IPS DF 6.9 (cell line): ENCODE measurements around the gene INPP5K.

ENCODE experiments used
- DNase-seq: peaks from one replicate; pipeline ENCODE4 v3.0.0-alpha.2; 2013; ENCODE audit warnings: low read depth, low spot score
- H3K27ac ChIP-seq: one replicate; pipeline ENCODE4 v1.5.1; 2013; ENCODE audit warnings: low read length, control low read depth
- H3K27me3 ChIP-seq: 2 replicates; pipeline ENCODE4 v1.6.1; 2013; ENCODE audit warnings: mild to moderate bottlenecking, low read length; ENCODE audit not compliant: control insufficient read depth, insufficient read depth
- H3K36me3 ChIP-seq: 2 replicates; pipeline ENCODE4 v1.6.1; 2013; ENCODE audit warnings: low read length; ENCODE audit not compliant: control insufficient read depth, insufficient read depth
- H3K4me1 ChIP-seq: 2 replicates; pipeline ENCODE4 v1.6.1; 2013; ENCODE audit warnings: low read length; ENCODE audit not compliant: control insufficient read depth, insufficient read depth
- H3K4me3 ChIP-seq: 2 replicates; pipeline ENCODE4 v1.5.1; 2013; ENCODE audit warnings: mild to moderate bottlenecking, low read length
- H3K9me3 ChIP-seq: 2 replicates; pipeline ENCODE4 v1.6.1; 2013; ENCODE audit warnings: low read length, inconsistent platforms; ENCODE audit not compliant: control insufficient read depth, insufficient read depth
- WGBS: extraction: QIAGEN DNeasy Blood & Tissue Kit; methylation state at CpG from one replicate; pipeline ENCODE4 v1.1.7; 2013; ENCODE audit warnings: mixed read lengths, missing lambda C conversion rate; ENCODE audit not compliant: insufficient read length, insufficient coverage; 5-methylcytosine and 5-hydroxymethylcytosine counted together

INPP5K gene

DNA sequence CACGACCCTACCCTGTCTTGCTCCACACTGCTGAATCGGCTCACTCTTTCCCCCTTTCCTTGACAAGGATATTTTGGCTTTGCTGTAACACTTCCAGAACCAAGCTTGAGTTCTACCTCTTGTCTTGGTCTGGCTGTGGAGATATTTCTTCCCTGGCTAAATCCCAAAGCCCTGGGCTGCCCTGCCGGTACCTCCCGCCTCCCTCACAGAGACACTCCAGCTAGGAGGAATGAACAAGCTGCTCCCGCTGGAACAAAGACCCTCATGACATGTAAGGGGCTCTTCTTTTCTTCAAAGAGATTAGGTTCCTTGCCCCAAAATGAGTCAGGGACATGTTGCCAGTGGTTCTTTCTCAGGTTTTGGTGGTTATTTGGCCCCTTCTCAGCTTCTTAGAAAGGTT, 10.8 kb downstream of the INPP5K start:
- H3K4me3 ChIP-seq = no peak overlapping the region
- H3K9me3 ChIP-seq = no peaks in the 10 kb centered on the region
- H3K36me3 ChIP-seq = no peaks in the 10 kb centered on the region
- no CpG with 5 or more reads among the region's 5 CpGs for WGBS
- DNase-seq = no peak
- H3K27me3 ChIP-seq = no peaks in the 10 kb centered on the region
- no peaks in the 10 kb centered on the region for H3K4me1 ChIP-seq
- no peak overlapping the region for H3K27ac ChIP-seq

DNA sequence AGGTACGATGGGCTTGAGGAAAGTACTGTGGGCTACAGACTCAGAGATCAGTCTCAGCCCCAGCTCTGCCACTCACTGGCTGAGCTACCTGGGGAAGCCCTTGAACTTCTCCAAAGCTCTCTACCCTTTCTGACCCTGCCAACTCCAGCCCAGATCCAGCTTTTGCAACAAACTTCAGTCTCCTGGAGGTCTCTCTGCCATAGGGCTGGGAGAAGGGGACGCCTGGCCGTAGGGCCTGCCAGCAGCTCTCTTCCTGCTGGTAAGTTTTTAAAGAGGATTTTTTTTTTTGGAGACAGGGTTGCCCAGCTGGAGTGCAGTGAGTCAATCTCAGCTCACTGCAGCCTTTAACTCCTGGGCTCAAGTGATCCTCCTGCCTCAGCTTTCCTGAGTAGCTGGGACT, 11.5 kb downstream of the INPP5K start:
- Histone ChIP-seq H3K27me3 (no peaks in the 10 kb centered on the region), H3K4me1 (no peaks in the 10 kb centered on the region), H3K27ac (no peak overlapping the region), H3K9me3 (no peaks in the 10 kb centered on the region), H3K36me3 (no peaks in the 10 kb centered on the region), H3K4me3 (no peak overlapping the region)
- no peak for DNase-seq
- WGBS = no CpG with 5 or more reads among the region's 3 CpGs

DNA sequence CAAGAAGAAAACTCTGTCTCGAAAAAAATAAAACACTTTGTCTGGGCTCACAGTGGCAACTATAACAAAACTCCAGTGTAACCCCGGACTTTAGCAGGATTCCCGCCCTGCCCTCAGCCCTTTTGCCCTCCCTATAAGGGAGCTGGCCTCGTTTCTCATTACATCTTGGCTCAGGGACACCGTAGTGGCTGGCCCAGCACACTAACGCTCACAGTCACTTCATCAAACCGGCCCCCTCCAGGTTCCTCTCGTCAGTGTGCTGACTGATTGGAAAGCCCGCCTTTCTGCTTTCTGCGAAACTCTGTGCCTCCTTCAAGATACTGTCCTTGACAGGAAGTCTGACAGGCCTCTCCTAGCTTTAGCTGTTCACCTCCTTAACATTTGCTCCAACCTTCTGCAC, 12.7 kb downstream of the INPP5K start:
- Histone ChIP-seq H3K27me3 (no peaks in the 10 kb centered on the region), H3K9me3 (no peaks in the 10 kb centered on the region), H3K4me1 (no peaks in the 10 kb centered on the region), H3K4me3 (no peak overlapping the region), H3K36me3 (no peaks in the 10 kb centered on the region), H3K27ac (no peak overlapping the region)
- no CpG with 5 or more reads among the region's 10 CpGs for WGBS
- no peak for DNase-seq

DNA sequence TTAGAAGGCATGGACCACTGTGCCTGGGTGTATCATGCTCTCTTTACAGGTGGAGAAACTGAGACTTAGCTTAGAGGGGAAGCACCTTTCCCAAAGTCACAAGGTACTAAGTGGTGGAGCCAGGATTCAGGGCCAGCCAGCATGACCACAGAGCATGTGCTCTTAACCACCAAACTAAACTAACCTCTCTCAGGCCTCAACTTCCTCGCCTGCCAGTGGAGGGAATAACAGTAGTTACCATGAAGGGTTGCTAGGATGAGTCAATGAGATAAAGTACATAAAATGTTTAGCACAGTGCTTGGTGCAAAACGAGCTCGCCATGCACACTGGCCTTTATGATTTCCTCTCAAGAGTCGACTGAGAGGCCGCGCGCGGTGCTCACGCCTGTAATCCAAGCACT, 17.5 kb downstream of the INPP5K start:
- H3K4me1 ChIP-seq = no peaks in the 10 kb centered on the region
- no peaks in the 10 kb centered on the region for H3K9me3 ChIP-seq
- no peaks in the 10 kb centered on the region for H3K27me3 ChIP-seq
- H3K4me3 ChIP-seq = no peak overlapping the region
- H3K36me3 ChIP-seq = peaks cover 2% of the 10 kb centered on the region; the same call in 1 of the 2 replicates
- WGBS = no CpG with 5 or more reads among the region's 9 CpGs
- no peak overlapping the region for H3K27ac ChIP-seq
- DNase-seq = no peak

DNA sequence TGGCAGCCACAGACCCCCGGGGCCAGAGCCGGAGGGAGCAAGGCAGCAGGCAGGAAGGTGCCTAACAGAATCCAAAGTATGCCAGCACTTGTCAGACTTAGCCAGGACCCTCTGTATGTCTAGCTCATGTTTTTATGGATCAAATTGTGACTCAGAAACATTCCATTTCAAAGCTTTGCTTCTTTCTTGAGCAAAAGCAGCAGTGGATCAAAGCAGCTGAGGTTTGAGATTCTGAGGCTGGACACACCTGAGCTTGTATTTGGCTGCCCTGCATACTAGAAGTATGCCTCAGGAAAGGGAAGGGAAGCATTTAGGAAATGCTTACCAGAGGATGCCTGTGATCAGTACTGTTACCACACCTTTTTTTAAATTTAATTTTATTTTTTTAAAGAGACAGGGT, 18.2 kb downstream of the INPP5K start:
- no CpG with 5 or more reads among the region's 2 CpGs for WGBS

DNA sequence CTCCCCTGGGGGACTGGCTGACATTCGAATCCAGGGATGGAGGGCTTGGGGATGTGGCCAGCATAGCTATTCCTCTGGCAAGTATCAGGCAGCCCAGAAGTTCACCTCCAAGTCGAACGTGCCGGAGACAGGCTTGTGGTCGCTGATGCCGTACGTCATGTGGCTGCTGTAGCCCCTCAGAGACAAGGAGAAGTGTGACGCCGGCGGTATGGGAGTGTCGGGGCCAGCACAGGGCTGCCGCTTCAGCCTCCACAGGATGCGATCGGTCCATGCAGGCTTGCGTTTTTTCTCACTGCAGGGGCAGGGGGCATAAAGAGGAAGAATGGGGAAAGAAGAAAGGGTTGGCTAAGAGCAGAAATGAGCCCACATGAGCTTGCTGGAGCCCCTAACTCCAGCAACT, 18.6 kb downstream of the INPP5K start:
- Histone ChIP-seq H3K9me3 (no peaks in the 10 kb centered on the region), H3K4me1 (no peaks in the 10 kb centered on the region), H3K36me3 (peaks cover 2% of the 10 kb centered on the region; the same call in 1 of the 2 replicates), H3K4me3 (no peak overlapping the region), H3K27me3 (no peaks in the 10 kb centered on the region), H3K27ac (no peak overlapping the region)
- no peak for DNase-seq
- WGBS = no CpG with 5 or more reads among the region's 15 CpGs

More for the DNA sequence above, 18.2 kb downstream of the INPP5K start:
- Histone ChIP-seq H3K4me1 (no peaks in the 10 kb centered on the region), H3K27ac (no peak overlapping the region), H3K36me3 (peaks cover 2% of the 10 kb centered on the region; the same call in 1 of the 2 replicates), H3K4me3 (no peak overlapping the region), H3K27me3 (no peaks in the 10 kb centered on the region), H3K9me3 (no peaks in the 10 kb centered on the region)
- DNase-seq = no peak

DNA sequence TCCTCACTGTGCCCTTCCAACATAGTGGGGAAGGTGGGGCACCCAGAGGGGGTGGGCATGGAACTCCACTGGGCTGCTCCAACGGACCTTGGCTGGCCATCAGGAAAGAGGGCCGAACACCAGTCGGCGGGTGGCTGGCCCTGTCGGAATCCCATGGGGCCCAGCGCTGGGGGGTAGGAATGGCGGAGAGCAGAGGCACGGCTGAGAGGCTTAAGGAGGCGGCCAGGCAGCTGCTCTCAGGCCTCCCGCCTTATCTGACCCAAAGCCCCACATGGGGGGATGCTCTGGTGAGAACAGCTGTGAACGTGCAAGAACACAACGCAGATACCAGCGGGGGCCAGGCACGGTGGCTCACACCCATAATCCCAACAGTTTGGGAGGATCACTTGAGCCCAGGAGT, 19.5 kb downstream of the INPP5K start:
- H3K27ac ChIP-seq = no peak overlapping the region

DNA sequence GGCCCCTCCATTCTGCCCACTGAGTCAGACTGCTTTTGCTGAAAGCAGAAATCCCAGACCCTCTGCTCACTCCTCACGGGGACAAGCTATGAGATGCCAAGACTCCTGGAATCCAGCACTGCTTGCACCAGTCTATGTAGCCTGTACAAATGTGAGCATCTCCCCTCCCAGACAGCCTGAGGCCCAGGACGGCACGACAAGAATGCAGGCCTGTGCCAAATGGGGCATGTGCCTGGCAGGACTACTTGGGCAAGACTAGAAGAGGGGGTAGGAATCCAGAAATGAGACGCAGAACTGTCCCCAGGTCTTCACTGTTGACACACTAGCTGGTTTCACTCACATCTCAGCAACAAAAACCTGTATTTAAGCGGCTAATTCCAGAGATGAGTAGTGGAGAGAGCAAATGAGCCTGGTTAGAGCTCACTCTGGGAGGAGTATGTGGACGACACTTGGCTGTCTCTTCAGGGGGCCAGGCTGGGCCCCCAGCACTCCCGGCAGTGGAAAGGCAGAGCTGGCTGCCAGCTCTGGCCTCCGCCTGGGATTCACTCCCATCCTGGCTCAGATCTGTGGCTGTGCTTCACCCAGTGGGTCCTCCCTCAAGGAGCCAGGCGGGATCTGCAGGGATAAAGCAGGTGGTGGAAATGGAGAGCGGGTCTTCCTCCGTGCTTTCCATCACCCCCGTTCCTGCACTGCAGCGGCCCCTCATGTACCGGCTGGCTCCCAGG, 21.0 kb downstream of the INPP5K start:
- DNase-seq = no peak
- no CpG with 5 or more reads among the region's 14 CpGs for WGBS
- Histone ChIP-seq H3K36me3 (peaks cover 2% of the 10 kb centered on the region; the same call in 1 of the 2 replicates), H3K27ac (no peak overlapping the region), H3K4me1 (no peaks in the 10 kb centered on the region; the same call in 1 of the 2 replicates), H3K27me3 (no peaks in the 10 kb centered on the region), H3K9me3 (no peaks in the 10 kb centered on the region), H3K4me3 (no peak overlapping the region)

More for the DNA sequence above, 19.5 kb downstream of the INPP5K start:
- Histone ChIP-seq H3K36me3 (peaks cover 2% of the 10 kb centered on the region; the same call in 1 of the 2 replicates), H3K4me1 (no peaks in the 10 kb centered on the region), H3K9me3 (no peaks in the 10 kb centered on the region), H3K27me3 (no peaks in the 10 kb centered on the region), H3K4me3 (no peak overlapping the region)
- no peak for DNase-seq
- no CpG with 5 or more reads among the region's 14 CpGs for WGBS

DNA sequence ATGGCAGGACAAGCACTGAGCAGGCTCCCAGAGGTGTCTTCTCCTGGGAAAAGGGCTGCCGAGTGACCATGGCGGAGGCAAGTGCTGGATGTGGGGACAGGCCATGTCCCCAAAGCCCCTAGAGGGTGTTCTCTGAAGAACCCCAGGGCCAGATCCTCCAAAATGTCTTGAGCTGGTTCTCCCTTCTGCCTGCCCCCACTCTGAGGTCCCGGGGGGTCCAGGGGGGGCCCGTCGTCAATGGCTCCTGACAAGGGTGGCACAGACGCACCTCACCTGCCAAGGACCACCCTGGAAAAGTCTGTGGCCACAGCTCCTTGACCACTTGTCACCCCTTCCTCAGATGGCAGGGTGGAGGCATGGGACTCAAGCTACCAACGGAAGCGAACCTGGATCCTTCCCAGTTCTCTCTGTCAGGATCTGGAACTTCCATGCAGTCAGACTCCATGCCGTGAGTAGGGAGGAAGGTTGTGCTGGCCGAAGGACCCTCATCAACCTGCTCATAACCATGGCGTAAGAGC, 21.6 kb downstream of the INPP5K start:
- no peak overlapping the region for H3K27ac ChIP-seq

DNA sequence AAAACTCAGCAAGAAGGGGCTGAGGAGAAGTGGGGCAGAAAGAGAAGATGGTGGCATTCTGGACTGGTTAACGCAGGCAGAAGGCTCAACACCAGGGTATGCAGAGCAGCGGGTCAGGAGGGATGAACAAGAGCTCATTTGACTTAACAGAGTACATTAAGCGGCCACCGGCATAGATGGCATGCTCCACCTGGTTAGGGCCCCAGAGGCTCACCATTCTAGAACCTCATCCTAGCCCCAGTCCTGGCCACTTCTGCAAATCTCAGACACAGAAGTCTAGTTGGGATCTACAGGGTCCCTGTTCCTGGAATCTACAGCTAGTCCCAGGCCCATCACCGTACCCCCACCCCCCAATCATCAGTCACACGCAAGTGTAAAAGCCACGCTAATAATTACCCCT, 22.2 kb downstream of the INPP5K start:
- no peak overlapping the region for H3K27ac ChIP-seq
- DNase-seq = no peak
- H3K4me1 ChIP-seq = no peaks in the 10 kb centered on the region; the same call in 1 of the 2 replicates

More for the DNA sequence above, 21.6 kb downstream of the INPP5K start:
- WGBS = no CpG with 5 or more reads among the region's 11 CpGs
- Histone ChIP-seq H3K27me3 (no peaks in the 10 kb centered on the region), H3K4me1 (no peaks in the 10 kb centered on the region; the same call in 1 of the 2 replicates), H3K9me3 (no peaks in the 10 kb centered on the region), H3K36me3 (peaks cover 2% of the 10 kb centered on the region; the same call in 1 of the 2 replicates), H3K4me3 (no peak overlapping the region)
- DNase-seq = no peak

More for the DNA sequence above, 22.2 kb downstream of the INPP5K start:
- Histone ChIP-seq H3K27me3 (no peaks in the 10 kb centered on the region), H3K4me3 (no peak overlapping the region), H3K36me3 (peaks cover 2% of the 10 kb centered on the region; the same call in 1 of the 2 replicates), H3K9me3 (no peaks in the 10 kb centered on the region)
- WGBS = no CpG with 5 or more reads among the region's 7 CpGs
